Neural crest cell (in vitro differentiated cells): Measurements from ENCODE around the gene LAMB4. TPM values are rescaled to one million over a fixed set of nuclear protein-coding genes. Genes with fewer than 3 reads are reported as not detected.

Experiments
- DNase-seq: peaks from one replicate; pipeline ENCODE4 v3.0.0; 2021; ENCODE audit warnings: low read depth, mixed read lengths, low spot score
- H3K27ac Mint-ChIP-seq: one replicate; pipeline ENCODE4 v1.8.0; 2021; ENCODE audit warnings: mild to moderate bottlenecking, mixed read lengths; ENCODE audit not compliant: unreplicated experiment
- H3K27me3 Mint-ChIP-seq: 2 replicates; pipeline ENCODE4 v1.8.0; 2021; ENCODE audit warnings: low read depth, mild to moderate bottlenecking, mixed read lengths
- H3K36me3 Mint-ChIP-seq: 2 replicates; pipeline ENCODE4 v1.8.0; 2021; ENCODE audit warnings: low read depth, mild to moderate bottlenecking, mixed read lengths
- H3K4me1 Mint-ChIP-seq: 2 replicates; pipeline ENCODE4 v1.8.0; 2021; ENCODE audit warnings: mixed read lengths
- H3K4me3 Mint-ChIP-seq: one replicate; pipeline ENCODE4 v1.8.0; 2021; ENCODE audit warnings: mild to moderate bottlenecking, mixed read lengths
- H3K9me3 Mint-ChIP-seq: 2 replicates; pipeline ENCODE4 v1.8.0; 2021; ENCODE audit warnings: mixed read lengths
- CTCF ChIP-seq: fragments of 200-600 bp; sonication (generic); conservative IDR thresholded peaks from 2 replicates; pipeline ENCODE4 v1.5.0; 2021; ENCODE audit warnings: antibody characterized with exemption, mild to moderate bottlenecking
- long read RNA-seq: library from polyadenylated mRNA; unstranded; transcript quantifications from one replicate; pipeline ENCODE4 v2.0.0, GENCODE V29; 2020
- total RNA-seq: library from RNA; stranded (reverse); gene quantifications from 2 replicates; pipeline ENCODE4 v1.2.1, GENCODE V29; 2021

LAMB4 gene
- 0.11 and 0.16 TPM in 2 replicates for total RNA-seq
- long read RNA-seq: 0 reads

GRCh38 chr7:108130261-108130660 lies at the start of gene LAMB4:
Gene LAMB4 (minus strand): TSS chr7:108130361. CDS start chr7:108123164, 7,197 bp downstream.
- Mint-ChIP-seq H3K27ac (peak within 1 kb of the TSS; percentile 57), H3K4me1 (peaks cover 9% of the 10 kb centered on the region), H3K27me3 (no peaks in the 10 kb centered on the region), H3K9me3 (peaks cover 2% of the 10 kb centered on the region), H3K4me3 (no peak within 1 kb of the TSS), H3K36me3 (no peaks in the 10 kb centered on the region)
- no peak for DNase-seq
- no peak for TF ChIP-seq CTCF

- Mint-ChIP-seq H3K27me3 (no peaks in the 10 kb centered on the region), H3K4me3 (no peak overlapping the region), H3K4me1 (peaks cover 6% of the 10 kb centered on the region), H3K9me3 (no peaks in the 10 kb centered on the region), H3K27ac (no peak overlapping the region), H3K36me3 (no peaks in the 10 kb centered on the region)
- TF ChIP-seq CTCF: no peak
- DNase-seq: no peak
Observed at GRCh38 chr7:108178398-108178797, 48.2 kb upstream of the LAMB4 start.

- Mint-ChIP-seq H3K27me3 (no peaks in the 10 kb centered on the region), H3K9me3 (no peaks in the 10 kb centered on the region), H3K4me3 (no peak overlapping the region), H3K27ac (no peak overlapping the region), H3K36me3 (no peaks in the 10 kb centered on the region), H3K4me1 (no peaks in the 10 kb centered on the region)
- no peak for DNase-seq
- TF ChIP-seq CTCF: no peak
Observed at GRCh38 chr7:108171164-108171563, 41.0 kb upstream of the LAMB4 start.

GRCh38 chr7:108170251-108170650 lies 40.1 kb upstream of the LAMB4 start:
- H3K27ac Mint-ChIP-seq: no peak overlapping the region
- H3K4me1 Mint-ChIP-seq: no peaks in the 10 kb centered on the region
- TF ChIP-seq CTCF: no peak
- H3K9me3 Mint-ChIP-seq: no peaks in the 10 kb centered on the region
- H3K27me3 Mint-ChIP-seq: no peaks in the 10 kb centered on the region
- no peak overlapping the region for H3K4me3 Mint-ChIP-seq
- H3K36me3 Mint-ChIP-seq: no peaks in the 10 kb centered on the region
- no peak for DNase-seq

GRCh38 chr7:108167460-108167859 lies 37.3 kb upstream of the LAMB4 start:
- TF ChIP-seq CTCF: no peak
- DNase-seq: no peak

GRCh38 chr7:108166687-108167086 lies 36.5 kb upstream of the LAMB4 start:
- no peaks in the 10 kb centered on the region for H3K27me3 Mint-ChIP-seq
- no peak overlapping the region for H3K27ac Mint-ChIP-seq
- no peak overlapping the region for H3K4me3 Mint-ChIP-seq
- no peaks in the 10 kb centered on the region for H3K36me3 Mint-ChIP-seq
- no peak for DNase-seq
- no peaks in the 10 kb centered on the region for H3K4me1 Mint-ChIP-seq
- no peak for TF ChIP-seq CTCF
- peaks cover 4% of the 10 kb centered on the region for H3K9me3 Mint-ChIP-seq

More at GRCh38 chr7:108167460-108167859, 37.3 kb upstream of the LAMB4 start:
- Mint-ChIP-seq H3K4me3 (no peak overlapping the region), H3K4me1 (no peaks in the 10 kb centered on the region), H3K27ac (no peak overlapping the region), H3K9me3 (peaks cover 4% of the 10 kb centered on the region), H3K36me3 (no peaks in the 10 kb centered on the region), H3K27me3 (no peaks in the 10 kb centered on the region)
